Peyer's patch (tissue), 4 donors: ENCODE data around the gene PPCS. TPM values are rescaled to one million over a fixed set of nuclear protein-coding genes. Genes with fewer than 3 reads are reported as not detected.
"Not testable (repeated sequence)": the region's sequence is repeated elsewhere in the genome, so short reads cannot be mapped to it uniquely, and the experiment has no call there.

Source experiments
- DNase-seq, 3 donors: peaks; one replicate each; pipeline ENCODE4 v3.0.0-alpha.2; 2017 to 2019
- H3K27ac ChIP-seq, 4 donors: fragments of 200-600 bp; sonication (generic); one replicate each; pipeline ENCODE4 v1.5.1; 2016 to 2019
- H3K27me3 ChIP-seq, 2 donors: fragments of 200-600 bp; sonication (generic); one replicate each; pipeline ENCODE4 v1.5.1; 2019
- H3K36me3 ChIP-seq, 3 donors: fragments of 200-600 bp; sonication (generic); one replicate each; pipeline ENCODE4 v1.5.1; 2016 to 2019
- H3K4me1 ChIP-seq, 4 donors: fragments of 200-600 bp; sonication (generic); one replicate each; pipeline ENCODE4 v1.5.1; 2016 to 2019
- H3K4me3 ChIP-seq, 4 donors: fragments of 200-600 bp; sonication (generic); 1 replicate in 3 of 4; 2 replicates in 1 of 4; pipeline ENCODE4 v1.5.1; 2016 to 2019; ENCODE audit warnings: mild to moderate bottlenecking in 1 of 4
- H3K9me3 ChIP-seq, 4 donors: fragments of 200-600 bp; sonication (generic); one replicate each; pipeline ENCODE4 v1.5.1; 2016 to 2019; ENCODE audit warnings: mild to moderate bottlenecking in 1 of 4
- POLR2A ChIP-seq, 2 donors: fragments of 450-650 bp; IDR thresholded peaks; one replicate each; pipeline ENCODE4 v1.5.1; 2017; ENCODE audit warnings: antibody characterized with exemption in 2 of 2, mild to moderate bottlenecking in 2 of 2, moderate library complexity in 2 of 2
- total RNA-seq, 4 donors: library from RNA; depleted of rRNA; stranded (reverse); fragments of >200 nt; gene quantifications; one replicate each; pipeline ENCODE4 v1.1.0, GENCODE V29; 2016
- TF ChIP-seq, protein P1 (sequence below), 6 experiments: fragments of 450-650 bp in 4 of 6; fragments of 200-600 bp in 2 of 6; sonication (generic) in 1 of 6; IDR thresholded peaks; one replicate each; pipeline ENCODE4 v1.5.1; 2017 to 2019; ENCODE audit warnings: antibody characterized with exemption in 6 of 6, mild to moderate bottlenecking in 3 of 6, moderate library complexity in 1 of 6

The PPCS gene
- total RNA-seq, 4 donors from 2014 or later, result 73.3 to 118 (median 78.0) TPM

DNA sequence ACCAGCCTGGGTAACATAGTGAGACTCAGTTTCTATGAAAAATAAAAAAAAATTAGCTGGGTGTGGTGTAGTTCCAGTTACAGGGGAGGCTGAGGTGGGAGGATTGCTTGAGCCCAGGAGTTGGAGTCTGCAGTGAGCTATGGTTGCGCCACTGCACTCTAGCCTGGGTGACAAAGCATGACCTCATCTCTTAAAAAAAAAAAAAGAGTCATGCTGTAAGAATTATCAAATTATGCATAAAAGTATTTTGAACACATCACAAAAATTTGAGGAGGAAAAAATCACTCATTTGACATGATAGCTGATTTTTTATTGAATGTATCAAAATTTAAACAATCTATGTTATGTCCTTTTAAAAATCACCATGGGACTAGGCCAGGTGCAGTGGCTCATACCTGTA, 24.6 kb downstream of the PPCS start:
- no peak for DNase-seq
- no peaks in the 10 kb centered on the region for H3K27me3 ChIP-seq
- H3K9me3 ChIP-seq, result no peaks in the 10 kb centered on the region
- H3K27ac ChIP-seq, result no peak overlapping the region
- no peaks in the 10 kb centered on the region for H3K4me1 ChIP-seq
- TF ChIP-seq, protein P1, sequence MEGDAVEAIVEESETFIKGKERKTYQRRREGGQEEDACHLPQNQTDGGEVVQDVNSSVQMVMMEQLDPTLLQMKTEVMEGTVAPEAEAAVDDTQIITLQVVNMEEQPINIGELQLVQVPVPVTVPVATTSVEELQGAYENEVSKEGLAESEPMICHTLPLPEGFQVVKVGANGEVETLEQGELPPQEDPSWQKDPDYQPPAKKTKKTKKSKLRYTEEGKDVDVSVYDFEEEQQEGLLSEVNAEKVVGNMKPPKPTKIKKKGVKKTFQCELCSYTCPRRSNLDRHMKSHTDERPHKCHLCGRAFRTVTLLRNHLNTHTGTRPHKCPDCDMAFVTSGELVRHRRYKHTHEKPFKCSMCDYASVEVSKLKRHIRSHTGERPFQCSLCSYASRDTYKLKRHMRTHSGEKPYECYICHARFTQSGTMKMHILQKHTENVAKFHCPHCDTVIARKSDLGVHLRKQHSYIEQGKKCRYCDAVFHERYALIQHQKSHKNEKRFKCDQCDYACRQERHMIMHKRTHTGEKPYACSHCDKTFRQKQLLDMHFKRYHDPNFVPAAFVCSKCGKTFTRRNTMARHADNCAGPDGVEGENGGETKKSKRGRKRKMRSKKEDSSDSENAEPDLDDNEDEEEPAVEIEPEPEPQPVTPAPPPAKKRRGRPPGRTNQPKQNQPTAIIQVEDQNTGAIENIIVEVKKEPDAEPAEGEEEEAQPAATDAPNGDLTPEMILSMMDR (IDR thresholded peaks at IDR 0.05), result no peak
- no peak for TF ChIP-seq POLR2A (IDR thresholded peaks at IDR 0.05)
- H3K4me3 ChIP-seq, result no peak overlapping the region
- no peaks in the 10 kb centered on the region for H3K36me3 ChIP-seq

DNA sequence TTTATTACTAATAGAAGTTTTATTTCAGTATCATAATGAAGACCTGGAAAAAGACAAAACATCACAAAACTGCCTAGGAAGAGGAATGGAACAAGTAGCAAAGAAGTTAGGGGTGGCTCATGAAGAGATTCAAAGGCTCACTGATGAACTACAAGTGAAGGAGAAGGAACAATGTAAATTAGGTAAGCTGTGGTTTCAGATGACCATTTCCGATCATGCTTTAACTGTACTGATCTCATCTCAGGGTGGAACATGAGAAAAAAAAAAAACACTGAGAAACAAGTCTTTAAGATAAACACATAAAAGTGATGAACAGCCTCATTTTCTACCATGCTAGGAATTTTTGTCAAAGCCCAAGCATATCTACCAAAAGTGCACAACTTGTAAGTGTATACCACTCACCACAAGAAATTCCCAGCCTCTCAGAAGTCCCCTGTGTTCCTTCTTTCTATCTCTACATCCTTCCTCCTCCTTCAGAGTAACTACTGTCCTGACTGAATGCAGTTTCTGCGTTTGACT, 26.4 kb downstream of the PPCS start:
- Histone ChIP-seq H3K4me1 (no peaks in the 10 kb centered on the region), H3K27me3 (no peaks in the 10 kb centered on the region), H3K4me3 (no peak overlapping the region), H3K27ac (no peak overlapping the region), H3K36me3 (no peaks in the 10 kb centered on the region), H3K9me3 (no peaks in the 10 kb centered on the region)
- no peak for TF ChIP-seq POLR2A (IDR thresholded peaks at IDR 0.05)
- TF ChIP-seq, protein P1 (IDR thresholded peaks at IDR 0.05), result no peak
- no peak for DNase-seq

DNA sequence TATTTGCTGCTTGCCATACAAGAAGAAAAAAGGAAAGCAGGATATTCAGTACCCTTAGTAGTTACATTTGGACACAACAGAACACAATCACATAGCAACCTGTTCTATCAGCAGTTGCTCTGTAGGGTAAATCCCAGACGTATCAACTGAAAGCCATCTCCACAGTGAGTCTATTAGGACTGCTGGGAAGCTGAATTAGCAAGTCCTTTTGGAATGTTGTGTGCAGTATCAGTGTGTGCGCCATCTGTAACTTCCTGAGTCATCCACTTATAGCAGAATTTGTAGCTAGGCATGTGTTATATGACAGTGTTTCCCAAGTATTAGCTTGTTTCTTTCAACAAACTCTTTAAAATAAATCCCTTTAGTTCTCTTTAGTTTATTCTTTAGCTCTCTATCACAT, 28.0 kb downstream of the PPCS start:
- no peaks in the 10 kb centered on the region for H3K9me3 ChIP-seq
- H3K27me3 ChIP-seq, result no peaks in the 10 kb centered on the region
- no peak overlapping the region for H3K4me3 ChIP-seq
- no peaks in the 10 kb centered on the region for H3K36me3 ChIP-seq
- TF ChIP-seq POLR2A (IDR thresholded peaks at IDR 0.05), result no peak
- DNase-seq, result no peak
- no peak overlapping the region for H3K27ac ChIP-seq
- H3K4me1 ChIP-seq, result no peaks in the 10 kb centered on the region

DNA sequence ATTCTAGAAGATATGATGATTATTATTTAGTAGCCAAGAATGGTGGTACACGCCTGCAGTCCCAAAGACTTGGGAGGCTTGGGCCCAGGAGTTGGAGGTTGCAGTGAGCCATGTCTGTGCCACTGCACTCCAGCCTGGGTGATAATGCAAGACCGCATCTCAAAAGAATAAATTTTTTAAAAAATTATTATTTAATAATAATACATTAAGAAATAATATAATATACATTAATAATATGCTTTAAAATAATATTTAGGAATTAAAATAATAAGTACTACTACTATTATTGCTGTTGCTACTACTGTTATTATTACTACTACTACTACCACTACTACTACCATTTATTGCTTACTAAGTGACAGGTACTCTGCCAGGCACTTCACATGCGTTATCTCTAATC, 33.9 kb downstream of the PPCS start:
- Histone ChIP-seq H3K4me1 (no peaks in the 10 kb centered on the region), H3K27ac (no peak overlapping the region), H3K4me3 (no peak overlapping the region), H3K27me3 (no peaks in the 10 kb centered on the region), H3K9me3 (no peaks in the 10 kb centered on the region), H3K36me3 (no peaks in the 10 kb centered on the region)
- no peak for DNase-seq
- TF ChIP-seq, protein P1 (IDR thresholded peaks at IDR 0.05), result no peak
- TF ChIP-seq POLR2A (IDR thresholded peaks at IDR 0.05), result no peak

DNA sequence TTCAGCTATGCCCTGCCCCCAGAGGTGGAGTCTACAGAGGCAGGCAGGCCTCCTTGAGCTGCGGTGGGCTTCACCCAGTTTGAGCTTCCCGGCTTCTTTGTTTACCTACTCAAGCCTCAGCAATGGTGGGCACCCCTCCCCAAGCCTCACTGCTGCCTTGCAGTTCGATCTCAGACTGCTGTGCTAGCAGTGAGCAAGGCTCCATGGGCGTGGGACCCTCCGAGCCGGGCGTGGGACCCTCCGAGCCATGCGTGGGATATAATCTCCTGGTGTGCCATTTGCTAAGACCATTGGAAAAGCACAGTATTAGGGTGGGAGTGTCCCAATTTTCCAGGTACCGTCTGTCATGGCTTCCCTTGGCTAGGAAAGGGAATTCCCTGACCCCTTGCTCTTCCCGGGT, 45.7 kb downstream of the PPCS start:
- not testable (repeated sequence) for H3K4me3 ChIP-seq
- H3K9me3 ChIP-seq, result peaks cover 0 to 16% (median 4%) of the 10 kb centered on the region in 4 donors

DNA sequence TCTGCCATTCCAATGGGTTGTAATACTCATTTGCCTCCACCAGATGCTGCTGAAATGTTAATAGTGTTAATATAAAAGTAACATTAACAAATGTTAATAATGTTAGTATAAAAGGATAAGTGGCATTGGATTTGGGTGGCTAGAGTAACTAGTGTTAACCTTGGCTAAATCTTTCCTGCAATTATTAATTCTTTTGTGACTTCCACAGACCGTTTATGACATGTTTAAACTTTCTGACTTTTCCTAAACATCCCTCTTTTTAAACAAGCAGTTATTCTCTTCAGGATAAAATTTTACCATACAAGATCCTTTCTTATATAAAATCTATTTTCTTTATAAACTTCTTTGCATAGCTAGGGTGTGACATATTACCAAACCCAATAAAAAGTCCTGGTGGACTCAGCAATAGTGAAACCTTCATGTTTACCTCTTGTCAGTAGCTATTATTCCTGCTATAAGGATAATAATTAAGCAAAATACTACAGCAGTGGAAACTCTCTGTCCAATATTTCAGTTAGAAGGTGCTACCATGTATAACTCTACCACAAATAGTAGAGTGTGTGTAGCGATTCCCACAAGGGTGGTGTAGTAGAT, 48.3 kb downstream of the PPCS start:
- H3K27ac ChIP-seq, result no peak overlapping the region
- DNase-seq, result no peak
- no peaks in the 10 kb centered on the region for H3K27me3 ChIP-seq
- H3K4me1 ChIP-seq, result no peaks in the 10 kb centered on the region
- H3K9me3 ChIP-seq, result peaks cover 0 to 20% (median 4%) of the 10 kb centered on the region in 4 donors
- H3K4me3 ChIP-seq, result no peak overlapping the region
- H3K36me3 ChIP-seq, result peaks cover 0 to 7% (median 0%) of the 10 kb centered on the region in 3 donors
- TF ChIP-seq, protein P1 (IDR thresholded peaks at IDR 0.05), result no peak

More for the DNA sequence above, 45.7 kb downstream of the PPCS start:
- not testable (repeated sequence) for H3K4me1 ChIP-seq, DNase-seq, H3K27ac ChIP-seq, H3K27me3 ChIP-seq, H3K36me3 ChIP-seq

DNA sequence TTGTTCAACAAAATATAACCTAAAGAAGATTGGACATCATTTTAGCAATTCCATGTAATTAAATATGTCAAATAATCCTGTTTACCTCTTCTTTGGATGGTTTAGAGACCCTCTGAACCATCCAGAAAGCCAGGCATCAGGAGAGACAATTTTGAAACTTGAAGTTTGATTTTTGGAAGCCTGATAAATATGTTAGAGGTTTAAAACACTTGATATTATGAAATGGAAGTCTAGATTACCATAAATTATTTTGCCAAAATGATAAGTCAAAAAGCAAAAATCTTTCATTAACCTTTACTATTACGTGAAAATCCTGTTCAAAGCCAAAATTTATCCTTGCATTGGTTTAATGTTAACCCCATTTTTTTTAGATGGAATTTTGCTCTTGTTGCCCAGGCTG, 50.2 kb downstream of the PPCS start:
- Histone ChIP-seq H3K36me3 (peaks cover 0 to 7% (median 0%) of the 10 kb centered on the region in 3 donors), H3K4me1 (no peaks in the 10 kb centered on the region), H3K9me3 (peaks cover 0 to 28% (median 9%) of the 10 kb centered on the region in 4 donors), H3K27ac (no peak overlapping the region), H3K27me3 (no peaks in the 10 kb centered on the region), H3K4me3 (no peak overlapping the region)
- DNase-seq, result no peak
- TF ChIP-seq, protein P1 (IDR thresholded peaks at IDR 0.05), result no peak
- TF ChIP-seq POLR2A (IDR thresholded peaks at IDR 0.05), result no peak
